Left kidney (tissue), 8 donors: ENCODE results near the gene SLC4A3. TPM values are rescaled to one million over a fixed set of nuclear protein-coding genes. Genes with fewer than 3 reads are reported as not detected.

Experiments
- DNase-seq: peaks from one replicate; pipeline ENCODE4 v3.0.0-alpha.2; 2013
- long read RNA-seq, 8 donors: transcript quantifications; one replicate each; lab custom pipeline, GENCODE V29; 2026
- polyA plus RNA-seq: library from polyadenylated mRNA; unstranded; fragments of 120-200 nt; gene quantifications from one replicate; pipeline ENCODE4 v1.2.1, GENCODE V29; 2013; ENCODE audit not compliant: insufficient read length

SLC4A3 gene, protein sequence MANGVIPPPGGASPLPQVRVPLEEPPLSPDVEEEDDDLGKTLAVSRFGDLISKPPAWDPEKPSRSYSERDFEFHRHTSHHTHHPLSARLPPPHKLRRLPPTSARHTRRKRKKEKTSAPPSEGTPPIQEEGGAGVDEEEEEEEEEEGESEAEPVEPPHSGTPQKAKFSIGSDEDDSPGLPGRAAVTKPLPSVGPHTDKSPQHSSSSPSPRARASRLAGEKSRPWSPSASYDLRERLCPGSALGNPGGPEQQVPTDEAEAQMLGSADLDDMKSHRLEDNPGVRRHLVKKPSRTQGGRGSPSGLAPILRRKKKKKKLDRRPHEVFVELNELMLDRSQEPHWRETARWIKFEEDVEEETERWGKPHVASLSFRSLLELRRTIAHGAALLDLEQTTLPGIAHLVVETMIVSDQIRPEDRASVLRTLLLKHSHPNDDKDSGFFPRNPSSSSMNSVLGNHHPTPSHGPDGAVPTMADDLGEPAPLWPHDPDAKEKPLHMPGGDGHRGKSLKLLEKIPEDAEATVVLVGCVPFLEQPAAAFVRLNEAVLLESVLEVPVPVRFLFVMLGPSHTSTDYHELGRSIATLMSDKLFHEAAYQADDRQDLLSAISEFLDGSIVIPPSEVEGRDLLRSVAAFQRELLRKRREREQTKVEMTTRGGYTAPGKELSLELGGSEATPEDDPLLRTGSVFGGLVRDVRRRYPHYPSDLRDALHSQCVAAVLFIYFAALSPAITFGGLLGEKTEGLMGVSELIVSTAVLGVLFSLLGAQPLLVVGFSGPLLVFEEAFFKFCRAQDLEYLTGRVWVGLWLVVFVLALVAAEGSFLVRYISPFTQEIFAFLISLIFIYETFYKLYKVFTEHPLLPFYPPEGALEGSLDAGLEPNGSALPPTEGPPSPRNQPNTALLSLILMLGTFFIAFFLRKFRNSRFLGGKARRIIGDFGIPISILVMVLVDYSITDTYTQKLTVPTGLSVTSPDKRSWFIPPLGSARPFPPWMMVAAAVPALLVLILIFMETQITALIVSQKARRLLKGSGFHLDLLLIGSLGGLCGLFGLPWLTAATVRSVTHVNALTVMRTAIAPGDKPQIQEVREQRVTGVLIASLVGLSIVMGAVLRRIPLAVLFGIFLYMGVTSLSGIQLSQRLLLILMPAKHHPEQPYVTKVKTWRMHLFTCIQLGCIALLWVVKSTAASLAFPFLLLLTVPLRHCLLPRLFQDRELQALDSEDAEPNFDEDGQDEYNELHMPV
- polyA plus RNA-seq: 7.9 TPM
- long read RNA-seq, donor 1: 0 reads
- long read RNA-seq, donor 2: 0 reads
- long read RNA-seq, donor 3: 0 reads
- long read RNA-seq, donor 4: 0 reads
- long read RNA-seq, donor 5: 0 reads
- long read RNA-seq, donor 6: 0 reads
- long read RNA-seq, donor 7: 0 reads
- long read RNA-seq, donor 8: 0 reads

DNA sequence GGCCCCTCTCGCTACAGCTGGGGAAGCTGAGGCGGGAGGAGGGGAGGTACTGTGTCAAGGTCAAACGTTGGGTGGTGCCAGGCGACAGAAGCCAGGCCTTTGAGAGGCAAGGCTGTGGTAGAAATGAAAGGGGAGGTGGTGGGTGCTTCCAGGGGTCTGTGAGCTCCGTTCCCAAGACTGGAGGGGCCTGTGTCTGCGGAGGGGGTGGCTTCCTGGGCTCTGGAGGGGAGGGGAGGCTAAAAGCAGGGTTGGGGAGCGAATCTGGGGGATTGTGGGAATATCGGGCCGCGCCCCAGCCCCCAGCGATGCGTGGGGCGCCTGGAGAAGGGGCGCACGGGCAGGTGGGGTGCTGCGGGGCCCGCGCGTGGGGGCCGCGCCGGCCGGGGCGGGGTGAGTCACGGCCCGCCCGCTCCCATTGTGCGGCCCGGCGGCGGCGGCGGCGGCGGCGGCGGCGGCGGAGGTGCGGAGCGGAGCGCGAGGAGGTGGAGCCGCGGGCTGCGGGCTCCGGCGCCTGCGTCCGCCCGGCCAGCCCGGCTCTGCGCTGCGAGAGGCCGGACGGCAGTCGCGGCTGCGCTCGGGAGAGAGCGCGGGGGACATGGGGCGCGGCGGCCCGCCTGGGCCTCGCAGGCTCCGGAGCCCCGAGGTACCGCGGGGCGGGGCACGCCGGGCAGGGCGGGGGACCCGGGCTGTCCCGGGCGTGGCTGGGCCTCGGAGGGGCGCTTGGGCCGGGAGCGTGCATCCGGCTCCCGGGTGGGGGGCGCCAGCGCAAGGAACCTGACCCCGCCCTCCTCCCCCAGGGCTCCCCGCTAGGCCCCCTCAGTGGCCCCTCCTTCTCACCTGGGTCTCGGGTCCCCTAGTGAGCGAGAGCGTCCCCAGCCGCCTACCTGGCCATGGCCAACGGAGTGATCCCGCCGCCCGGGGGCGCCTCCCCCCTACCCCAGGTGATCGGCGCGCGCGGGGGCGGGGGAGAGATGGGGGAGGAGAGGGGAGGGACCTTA lies at the start of gene SLC4A3:
Gene SLC4A3, plus strand, starts transcription at position 528 of the 998 bp plus-strand sequence. Its CDS starts 363 bp downstream, at position 891.
- DNase-seq: no peak

DNA sequence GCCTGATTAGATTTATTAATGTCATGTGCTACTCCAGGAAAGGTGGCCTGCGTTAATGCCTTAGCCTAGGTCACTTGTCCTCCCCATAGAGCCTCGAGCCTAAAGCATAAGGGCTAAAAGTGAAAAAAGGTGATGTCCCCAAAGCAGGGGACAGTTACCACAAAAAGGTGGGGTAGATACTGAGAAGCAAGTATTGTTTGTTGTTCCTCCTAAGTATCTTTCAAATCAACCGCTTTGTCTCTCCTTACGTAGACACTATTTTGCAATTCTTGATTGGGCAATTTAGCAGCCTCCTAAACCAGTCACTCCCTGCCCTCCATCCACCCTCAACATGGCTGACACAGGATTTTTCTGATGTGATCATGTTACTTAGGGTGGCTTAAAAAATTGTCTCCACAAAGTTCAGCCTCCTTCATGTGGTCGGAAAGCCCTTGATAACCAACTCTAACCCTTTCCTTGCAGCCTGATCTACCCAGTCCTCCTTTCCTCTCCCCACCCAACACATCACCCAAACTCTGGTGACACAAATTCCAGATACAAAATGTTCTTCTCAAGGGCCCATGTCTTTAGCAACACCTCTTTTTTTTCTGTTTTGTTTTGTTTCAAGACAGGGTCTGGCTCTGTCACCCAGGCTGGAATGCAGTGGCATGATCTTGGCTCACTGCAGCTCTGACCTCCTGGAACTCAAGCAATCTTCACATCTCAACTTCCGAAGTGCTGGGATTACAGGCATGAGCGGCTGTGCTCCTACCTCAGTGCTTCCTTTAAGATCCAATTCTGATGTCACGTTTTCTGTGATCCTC lies 48.4 kb upstream of the SLC4A3 start:
- DNase-seq: no peak

DNA sequence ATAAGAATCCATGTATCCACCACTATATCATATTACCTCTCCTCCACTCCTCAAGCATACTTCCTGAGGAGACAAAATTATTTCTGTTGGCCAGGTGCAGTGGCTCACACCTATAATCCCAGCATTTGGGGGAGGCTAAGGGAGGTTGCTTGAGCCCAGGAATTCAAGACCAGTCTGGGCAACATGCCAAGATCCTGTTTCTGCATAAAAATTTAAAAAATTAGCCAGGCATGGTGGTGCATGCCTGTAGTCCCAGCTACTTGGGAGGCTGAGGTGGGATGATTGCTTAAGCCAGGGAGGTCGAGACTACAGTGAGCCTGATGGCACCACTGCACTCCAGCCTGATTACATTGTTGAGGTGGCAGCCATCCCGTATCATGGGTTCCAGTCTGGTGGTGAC lies 46.1 kb upstream of the SLC4A3 start:
- no peak for DNase-seq

DNA sequence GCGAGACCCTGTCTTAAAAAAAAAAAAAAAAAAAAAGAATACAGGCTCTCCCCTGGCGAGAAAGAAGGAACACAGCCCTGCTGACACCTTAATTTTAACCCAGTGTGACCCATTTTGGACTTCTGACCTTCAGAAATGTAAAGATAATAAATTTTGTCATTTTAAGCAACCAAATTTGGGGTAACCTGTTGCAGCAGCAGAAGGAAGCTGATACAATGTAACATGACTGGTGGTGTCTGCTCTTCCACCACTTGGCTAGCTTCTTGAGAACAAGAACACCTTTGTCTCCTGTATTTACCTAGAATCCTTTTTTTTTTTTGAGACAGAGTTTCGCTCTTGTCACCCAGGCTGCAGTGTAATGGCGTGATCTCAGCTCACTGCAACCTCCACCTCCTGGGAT lies 36.3 kb upstream of the SLC4A3 start:
- no peak for DNase-seq

DNA sequence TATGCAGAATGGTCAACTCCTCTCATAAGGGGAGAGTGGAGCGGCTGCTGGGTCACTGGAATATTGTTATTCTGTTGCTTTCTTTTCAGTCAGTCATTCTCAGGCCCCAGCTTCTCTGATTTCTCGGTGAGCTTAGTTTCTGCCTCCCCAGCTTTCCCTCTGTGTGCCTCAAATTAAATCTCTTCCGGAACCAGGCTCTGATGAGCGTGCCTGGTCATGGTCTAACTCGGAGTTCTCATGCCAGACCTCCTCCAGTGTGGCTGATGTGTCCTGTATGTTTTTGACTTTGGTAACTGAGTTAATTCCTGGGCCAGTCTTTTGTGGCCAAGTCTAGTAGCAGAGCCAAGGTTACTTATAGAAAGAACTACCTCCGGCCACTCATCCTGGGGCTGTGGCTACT lies 34.7 kb upstream of the SLC4A3 start:
- DNase-seq: no peak

DNA sequence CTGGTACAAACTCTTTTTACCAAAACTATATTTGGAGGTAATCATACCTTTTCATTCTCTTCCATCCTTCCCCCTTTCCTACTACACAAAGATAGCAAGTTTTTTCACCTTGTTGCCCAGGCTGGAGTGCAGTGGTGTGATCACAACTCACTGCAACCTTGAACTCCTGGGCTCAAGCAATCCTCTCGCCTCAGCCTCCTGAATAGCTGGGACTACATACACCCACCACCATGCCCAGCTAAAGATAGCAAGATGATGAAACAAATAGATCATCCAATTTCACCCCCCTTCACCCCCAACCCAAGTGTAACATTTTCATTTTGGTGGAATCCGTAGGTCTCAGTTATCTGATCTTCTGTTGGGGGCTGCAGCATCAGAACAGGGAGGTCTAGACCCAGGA lies 34.3 kb upstream of the SLC4A3 start:
- no peak for DNase-seq

DNA sequence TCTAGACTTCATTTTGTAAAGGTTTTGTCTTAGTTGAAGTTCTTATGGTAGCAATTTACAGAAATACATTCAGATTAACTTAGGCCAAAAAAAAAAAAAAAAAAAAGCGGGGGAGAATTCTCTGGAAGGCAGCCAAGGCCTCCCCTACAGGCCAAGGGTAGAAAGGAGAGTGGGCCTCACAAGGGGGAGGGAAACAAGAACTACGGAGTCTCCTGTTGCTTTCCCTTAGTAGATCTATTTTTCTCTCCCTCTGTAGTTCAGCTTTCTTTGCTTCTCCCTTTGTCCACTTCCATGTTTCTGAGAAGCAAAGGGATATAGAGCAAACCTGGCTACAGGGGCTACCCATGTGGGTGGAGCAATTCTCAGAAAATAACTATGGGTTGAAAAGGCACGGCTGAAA lies 32.2 kb upstream of the SLC4A3 start:
- peak; percentile 73 for DNase-seq

DNA sequence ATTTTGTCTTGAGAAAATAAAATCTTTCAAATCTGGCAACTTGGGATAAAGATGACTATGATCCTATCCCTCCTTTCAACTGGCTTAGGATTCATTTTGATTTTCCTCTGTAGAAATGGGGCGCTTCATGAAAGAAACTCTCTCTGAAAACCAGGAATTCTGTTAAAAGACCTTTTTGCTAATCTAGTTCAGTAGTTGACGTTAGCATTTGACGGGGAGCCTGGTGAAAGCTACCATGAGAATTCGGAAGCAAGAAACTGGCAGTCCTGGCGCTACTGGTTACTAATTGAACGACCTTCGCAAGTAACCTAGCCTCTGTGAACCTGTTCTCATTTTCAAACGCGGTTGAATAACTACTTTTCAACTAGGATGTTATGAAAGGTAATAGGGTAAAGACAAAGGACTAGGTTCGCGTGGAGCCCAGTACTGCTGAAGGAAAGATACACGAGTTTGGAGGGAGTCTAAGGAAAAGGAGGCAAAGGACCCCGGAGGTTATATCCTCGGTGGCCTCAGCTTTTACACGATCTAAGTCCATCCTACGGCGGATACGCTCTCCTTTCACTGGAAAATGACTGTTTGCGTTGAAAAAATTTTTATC lies 30.4 kb upstream of the SLC4A3 start:
- no peak for DNase-seq

DNA sequence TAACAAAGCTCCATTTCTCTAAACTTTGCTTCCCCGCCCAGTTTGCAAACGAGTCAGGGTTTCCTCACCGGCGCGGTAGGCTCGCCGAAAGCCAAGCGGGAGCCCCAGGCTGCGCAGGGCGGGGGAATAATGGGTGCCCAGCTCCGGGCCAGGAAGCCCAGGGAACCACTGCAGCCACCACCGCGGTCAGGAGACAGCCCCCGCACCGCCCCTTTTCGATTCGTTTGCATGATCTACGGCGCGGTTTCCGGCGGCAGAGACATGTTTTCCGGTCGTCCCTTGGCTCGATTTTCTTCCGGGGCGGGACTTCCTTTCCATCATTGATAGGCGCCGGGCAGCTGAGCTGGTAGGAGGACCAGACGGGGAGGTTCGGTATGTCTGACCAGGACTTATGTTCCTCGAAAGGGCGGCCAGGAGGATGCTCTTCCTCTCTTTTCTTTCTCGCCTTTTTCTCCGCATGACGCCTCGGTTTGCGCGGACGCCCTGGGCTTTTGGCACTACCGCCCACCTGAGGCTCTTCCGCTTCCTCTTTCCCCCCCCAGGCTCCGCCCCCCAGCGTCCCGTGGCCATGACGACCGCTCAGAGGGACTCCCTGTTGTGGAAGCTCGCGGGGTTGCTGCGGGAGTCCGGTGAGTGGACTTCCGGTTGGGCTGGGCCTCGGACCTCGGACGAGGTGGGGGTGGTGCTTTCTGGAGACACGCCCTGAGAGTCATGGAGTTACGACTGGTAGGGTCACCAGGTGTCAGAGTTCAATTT lies 29.7 kb upstream of the SLC4A3 start, which contains the start of gene STK11IP:
Gene STK11IP, plus strand, starts transcription at position 306 of the 756 bp plus-strand sequence. Its CDS starts 263 bp downstream, at position 569.
- DNase-seq: peak; percentile 97

DNA sequence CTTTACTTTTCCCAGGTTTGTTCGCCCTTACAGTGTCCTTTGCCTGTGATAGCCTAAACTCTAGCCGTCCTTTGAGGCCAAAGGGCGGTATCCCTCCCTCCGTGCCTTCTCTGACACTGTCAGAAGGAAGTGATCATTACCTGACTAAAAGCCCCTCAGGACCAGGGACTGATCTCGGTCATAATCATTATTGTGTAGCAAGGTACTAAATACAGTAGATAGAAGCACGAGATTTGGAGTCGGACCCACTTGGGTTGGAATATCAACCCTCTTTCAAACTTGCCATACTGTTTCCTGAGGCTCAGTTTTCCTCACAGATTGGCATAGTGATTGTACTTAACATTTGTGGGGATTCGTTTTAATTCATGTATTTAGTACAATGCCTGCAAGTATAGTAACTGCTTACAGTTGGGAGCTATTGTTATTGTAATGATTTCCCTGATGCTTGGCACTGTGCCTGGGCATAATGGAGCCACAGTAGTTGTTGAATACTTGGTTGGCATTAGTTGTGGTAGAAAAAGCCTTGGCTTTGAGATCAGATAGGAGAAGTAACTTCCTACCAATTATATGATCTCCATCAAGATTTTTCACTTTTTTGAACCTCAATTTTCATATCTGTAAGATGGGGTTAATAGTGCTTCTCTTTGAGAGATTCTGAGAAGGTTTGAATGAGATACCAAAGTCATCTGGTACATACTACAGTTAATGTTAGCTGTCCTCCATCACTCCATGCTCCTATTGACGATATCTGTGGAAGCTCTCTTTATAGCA lies 28.9 kb upstream of the SLC4A3 start:
- DNase-seq: no peak

DNA sequence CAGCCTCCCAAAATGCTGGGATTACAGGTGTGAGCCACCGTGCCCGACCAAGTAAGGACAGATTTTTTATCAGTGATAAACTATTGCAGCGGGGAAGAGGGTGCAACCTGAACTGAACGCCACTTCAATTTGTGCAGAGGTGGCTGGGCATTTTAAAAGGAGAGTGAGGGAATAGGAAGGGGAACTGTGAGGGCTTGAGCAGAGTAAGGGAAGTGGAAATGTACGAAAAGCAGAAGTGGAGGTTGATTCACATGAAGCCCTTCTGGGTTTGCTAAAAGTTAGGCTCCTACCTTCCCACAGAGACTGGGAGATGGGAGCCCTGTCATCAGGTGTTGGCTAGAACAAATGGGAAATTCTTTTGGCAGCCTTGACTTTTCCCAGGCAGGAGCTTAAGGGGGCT lies 23.7 kb upstream of the SLC4A3 start:
- DNase-seq: no peak

DNA sequence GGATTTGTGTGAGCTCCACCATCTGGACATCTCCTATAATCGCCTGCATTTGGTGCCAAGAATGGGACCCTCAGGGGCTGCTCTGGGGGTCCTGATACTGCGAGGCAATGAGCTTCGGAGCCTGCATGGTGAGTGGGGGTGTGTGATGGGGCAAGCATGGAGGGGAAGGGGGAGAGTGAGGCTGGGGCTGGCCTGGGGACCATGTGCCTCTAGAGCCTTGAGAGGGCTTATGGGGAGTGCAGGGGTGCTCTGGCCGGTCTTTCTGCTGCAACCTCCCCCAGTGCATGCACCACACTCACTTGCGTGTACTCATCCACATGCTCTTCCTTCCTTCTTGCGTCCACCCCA lies 21.8 kb upstream of the SLC4A3 start:
- no peak for DNase-seq

DNA sequence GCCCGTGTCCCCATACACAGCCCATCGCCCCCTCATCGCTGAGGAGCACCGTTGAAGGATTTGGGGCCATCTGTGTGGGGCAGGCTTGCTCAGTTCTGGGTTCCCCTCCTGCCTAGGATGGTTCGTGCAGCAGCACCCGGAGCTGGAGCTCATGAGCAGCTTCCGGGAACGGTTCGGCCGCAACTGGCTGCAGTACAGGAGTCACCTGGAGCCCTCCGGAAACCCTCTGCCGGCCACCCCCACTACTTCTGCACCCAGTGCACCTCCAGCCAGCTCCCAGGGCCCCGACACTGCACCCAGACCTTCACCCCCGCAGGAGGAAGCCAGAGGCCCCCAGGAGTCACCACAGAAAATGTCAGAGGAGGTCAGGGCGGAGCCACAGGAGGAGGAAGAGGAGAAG lies 19.5 kb upstream of the SLC4A3 start:
- DNase-seq: no peak

DNA sequence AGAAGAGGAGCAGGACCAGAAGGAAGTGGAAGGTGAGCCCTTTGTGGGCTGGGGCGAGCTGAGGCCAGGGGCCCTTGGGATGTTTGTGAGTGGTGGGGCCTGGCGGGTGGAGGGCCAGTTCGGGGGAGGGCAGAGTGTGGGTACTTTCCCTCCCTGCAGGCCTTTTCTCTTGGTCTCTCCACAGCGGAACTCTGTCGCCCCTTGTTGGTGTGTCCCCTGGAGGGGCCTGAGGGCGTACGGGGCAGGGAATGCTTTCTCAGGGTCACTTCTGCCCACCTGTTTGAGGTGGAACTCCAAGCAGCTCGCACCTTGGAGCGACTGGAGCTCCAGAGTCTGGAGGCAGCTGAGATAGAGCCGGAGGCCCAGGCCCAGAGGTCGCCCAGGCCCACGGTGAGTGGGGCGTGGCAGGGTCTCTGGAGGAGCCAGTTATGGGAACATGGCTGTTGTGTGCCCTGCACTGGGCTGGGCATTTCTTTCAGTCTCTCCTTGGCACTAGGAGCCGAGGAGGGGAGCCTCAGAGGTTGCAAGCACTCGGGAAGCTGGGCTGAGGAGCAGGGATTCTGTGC lies 18.9 kb upstream of the SLC4A3 start:
- DNase-seq: no peak

DNA sequence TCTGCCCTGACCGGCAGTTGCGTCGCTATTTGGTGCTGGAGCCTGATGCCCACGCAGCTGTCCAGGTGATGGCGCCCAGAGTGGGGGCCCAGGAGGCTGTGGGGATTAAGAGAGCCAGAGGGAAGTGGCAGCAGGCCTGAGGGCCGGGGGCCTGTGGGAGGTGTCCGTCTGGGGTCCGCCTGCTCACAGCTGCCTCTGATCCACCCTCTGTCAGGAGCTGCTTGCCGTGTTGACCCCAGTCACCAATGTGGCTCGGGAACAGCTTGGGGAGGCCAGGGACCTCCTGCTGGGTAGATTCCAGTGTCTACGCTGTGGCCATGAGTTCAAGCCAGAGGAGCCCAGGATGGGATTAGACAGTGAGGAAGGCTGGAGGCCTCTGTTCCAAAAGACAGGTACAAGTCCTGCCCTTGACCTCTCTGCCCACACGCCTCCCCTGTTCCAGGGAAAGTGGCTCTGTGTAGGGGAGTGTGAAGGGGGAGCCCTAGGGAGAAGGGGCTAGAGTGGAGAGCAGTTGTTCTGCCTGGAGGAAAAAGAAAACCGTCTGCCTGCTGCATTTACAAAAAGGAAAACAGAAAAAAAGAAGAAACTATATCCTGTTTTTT lies 18.2 kb upstream of the SLC4A3 start:
- DNase-seq: no peak

DNA sequence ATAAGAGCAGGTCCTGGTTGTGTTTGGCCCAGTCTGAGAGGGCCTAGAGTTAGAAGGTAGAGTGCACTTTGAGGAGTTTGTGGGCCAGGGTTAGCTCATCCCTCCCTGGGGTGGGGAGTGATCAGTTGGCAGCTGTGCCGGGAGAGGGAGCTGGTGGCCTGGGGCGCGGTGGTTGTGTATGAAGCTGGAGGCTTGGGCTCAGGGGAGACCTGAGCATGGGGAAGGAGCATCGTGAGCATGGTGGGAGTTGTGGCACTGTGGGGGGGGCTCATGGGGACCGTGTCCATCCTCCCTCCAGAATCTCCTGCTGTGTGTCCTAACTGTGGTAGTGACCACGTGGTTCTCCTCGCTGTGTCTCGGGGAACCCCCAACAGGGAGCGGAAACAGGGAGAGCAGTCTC lies 16.1 kb upstream of the SLC4A3 start:
- DNase-seq: no peak
